GM12891 (cell line): Measurements from ENCODE around the gene CEP83.

Source experiments
- PAX5 ChIP-seq: IDR thresholded peaks from 2 replicates; pipeline ENCODE4 v1.6.1; 2011; ENCODE audit warnings: low read length, moderate library complexity, mild to moderate bottlenecking; ENCODE audit not compliant: insufficient read depth, severe bottlenecking
- POLR2A ChIP-seq: IDR thresholded peaks from 2 replicates; pipeline ENCODE4 v1.6.1; 2011; ENCODE audit warnings: low read depth, low read length, control low read depth
- POLR2AphosphoS5 ChIP-seq: IDR thresholded peaks from 2 replicates; pipeline ENCODE4 v1.6.1; 2011; ENCODE audit warnings: low read depth, low read length, control low read depth
- POU2F2 ChIP-seq: IDR thresholded peaks from 2 replicates; pipeline ENCODE4 v1.6.1; 2011; ENCODE audit warnings: low read depth, mild to moderate bottlenecking, control low read depth, low read length, moderate library complexity
- SPI1 ChIP-seq: IDR thresholded peaks from 2 replicates; pipeline ENCODE4 v1.6.1; 2011; ENCODE audit warnings: low read depth, low read length, control low read depth
- TAF1 ChIP-seq: IDR thresholded peaks from 2 replicates; pipeline ENCODE4 v1.6.1; 2011; ENCODE audit warnings: low read depth, low read length, control low read depth

- TF ChIP-seq POLR2A: no peak
- no peak for TF ChIP-seq POU2F2
- TF ChIP-seq POLR2AphosphoS5: no peak
- TF ChIP-seq SPI1: no peak
- TF ChIP-seq TAF1: no peak
- TF ChIP-seq PAX5: no peak
These were observed 170.0 kb downstream of the CEP83 start for GRCh38 chr12:94289461-94290312.
